H1 (cell line): ENCODE measurements around the gene SECISBP2L. TPM values are rescaled to one million over a fixed set of nuclear protein-coding genes. Genes with fewer than 3 reads are reported as not detected.

Experiments used
- CTCF ChIA-PET: fragments of 300-600 bp; sonication (Branson Sonifier 250); formaldehyde crosslinking; loops from one replicate; lab custom pipeline; 2021; ENCODE audit not compliant: partially characterized antibody; lab: Charles Lee
- POLR2A ChIA-PET: fragments of 300-600 bp; sonication (Branson Sonifier 250); formaldehyde crosslinking; loops from one replicate; lab custom pipeline; 2021; ENCODE audit warnings: inconsistent platforms; ENCODE audit not compliant: partially characterized antibody; lab: Charles Lee
- DNase-seq, 2 experiments: peaks; one replicate each; pipeline versions ENCODE4 v3.0.0 to v3.0.0-alpha.2; 2010 to 2022; ENCODE audit warnings: low spot score in 2 of 2, low read depth in 1 of 2, mixed read lengths in 1 of 2
- FAIRE-seq: peaks from 2 replicates; lab custom pipeline; 2011; peaks lifted over from hg19 to GRCh38; lab: Jason Lieb, UNC
- H2AFZ ChIP-seq: 2 replicates; pipeline ENCODE4 v1.8.1; 2012; ENCODE audit warnings: low read length, inconsistent platforms
- H2AK5ac ChIP-seq: 2 replicates; pipeline ENCODE4 v1.6.1; 2013; ENCODE audit warnings: low read depth, low read length
- H2BK120ac ChIP-seq: replicated peaks from 2 replicates; pipeline ENCODE3; 2013; ENCODE audit warnings: low read depth, low read length, inconsistent platforms
- H2BK12ac ChIP-seq: 2 replicates; pipeline ENCODE4 v1.6.1; 2013; ENCODE audit warnings: low read depth, low read length
- H2BK15ac ChIP-seq: 2 replicates; pipeline ENCODE4 v1.6.1; 2013; ENCODE audit warnings: low read length
- H2BK20ac ChIP-seq: 2 replicates; pipeline ENCODE4 v1.6.1; 2013; ENCODE audit warnings: low read length
- H2BK5ac ChIP-seq: 2 replicates; pipeline ENCODE4 v1.6.1; 2013; ENCODE audit warnings: low read depth, low read length
- H3K14ac ChIP-seq: 2 replicates; pipeline ENCODE4 v1.6.1; 2013; ENCODE audit warnings: inconsistent platforms; ENCODE audit not compliant: insufficient read length
- H3K18ac ChIP-seq: 2 replicates; pipeline ENCODE4 v1.6.1; 2013; ENCODE audit warnings: low read length; ENCODE audit errors: extremely low read depth
- H3K23ac ChIP-seq: 2 replicates; pipeline ENCODE4 v1.6.1; 2013; ENCODE audit warnings: inconsistent platforms; ENCODE audit not compliant: insufficient read length
- H3K23me2 ChIP-seq: 2 replicates; pipeline ENCODE4 v1.6.1; 2013; ENCODE audit warnings: low read depth, low read length
- H3K27ac ChIP-seq: 2 replicates; pipeline ENCODE4 v1.6.1; 2011; ENCODE audit warnings: low read depth, low read length, inconsistent platforms
- H3K27me3 ChIP-seq, 4 experiments: replicated peaks in 1 of 4; 1 replicate in 1 of 4; 2 replicates in 3 of 4; pipeline versions ENCODE4 v1.6.1 to v1.8.1; 2011 to 2013; ENCODE audit warnings: low read length in 3 of 4, mild to moderate bottlenecking in 3 of 4, inconsistent platforms in 2 of 4, mixed read lengths in 2 of 4, moderate library complexity in 1 of 4; ENCODE audit not compliant: control insufficient read depth in 3 of 4, insufficient read depth in 3 of 4; ENCODE audit errors: extremely low read depth in 1 of 4
- H3K36me3 ChIP-seq, 4 experiments: 2 replicates each; pipeline versions ENCODE4 v1.6.1 to v1.8.1; 2011 to 2013; ENCODE audit warnings: mild to moderate bottlenecking in 4 of 4, low read length in 3 of 4, moderate library complexity in 2 of 4, control low read depth in 1 of 4, inconsistent platforms in 1 of 4; ENCODE audit not compliant: insufficient read depth in 4 of 4, control insufficient read depth in 2 of 4
- H3K4ac ChIP-seq: replicated peaks from 2 replicates; pipeline ENCODE3; 2013; ENCODE audit warnings: low read length, low read depth, mixed read lengths, inconsistent platforms; ENCODE audit not compliant: insufficient read length
- H3K4me1 ChIP-seq, 4 experiments: replicated peaks in 1 of 4; 1 replicate in 1 of 4; 2 replicates in 3 of 4; pipeline versions ENCODE4 v1.6.1 to v1.8.1; 2011 to 2013; ENCODE audit warnings: low read length in 3 of 4, inconsistent platforms in 2 of 4, mixed read lengths in 1 of 4; ENCODE audit not compliant: insufficient read depth in 4 of 4, control insufficient read depth in 3 of 4
- H3K4me2 ChIP-seq, 2 experiments: 2 replicates each; pipeline versions ENCODE4 v1.6.1 to v1.8.1; 2011 to 2013; ENCODE audit warnings: low read depth in 2 of 2, low read length in 2 of 2, control low read depth in 1 of 2, inconsistent platforms in 1 of 2, mild to moderate bottlenecking in 1 of 2; ENCODE audit not compliant: insufficient read depth in 1 of 2
- H3K4me3 ChIP-seq, 4 experiments: fragments of 200-600, 300-600 bp in 1 of 4; sonication (generic), shearing (Covaris generic), sonication (Bioruptor Twin) in 1 of 4; 2 replicates each; pipeline versions ENCODE4 v1.5.1 to v1.8.1; 2011 to 2016; ENCODE audit warnings: low read length in 4 of 4, low read depth in 3 of 4, control low read depth in 2 of 4, inconsistent platforms in 2 of 4, mild to moderate bottlenecking in 2 of 4, mixed read lengths in 1 of 4, moderate library complexity in 1 of 4; ENCODE audit not compliant: insufficient read depth in 2 of 4; ENCODE audit errors: extremely low read depth in 1 of 4
- H3K56ac ChIP-seq: replicated peaks from 2 replicates; pipeline ENCODE3; 2013; ENCODE audit warnings: low read depth, mild to moderate bottlenecking, mixed read lengths, low read length, inconsistent platforms; ENCODE audit not compliant: insufficient read length
- H3K79me1 ChIP-seq: 2 replicates; pipeline ENCODE4 v1.6.1; 2013; ENCODE audit warnings: low read depth, low read length, control low read depth
- H3K79me2 ChIP-seq, 2 experiments: 2 replicates each; pipeline versions ENCODE4 v1.6.1 to v1.8.1; 2012 to 2013; ENCODE audit warnings: low read length in 2 of 2, mild to moderate bottlenecking in 2 of 2, inconsistent platforms in 1 of 2; ENCODE audit not compliant: insufficient read depth in 2 of 2, control insufficient read depth in 1 of 2
- H3K9ac ChIP-seq, 4 experiments: replicated peaks in 1 of 4; 1 replicate in 1 of 4; 2 replicates in 3 of 4; pipeline versions ENCODE4 v1.6.1 to v1.8.1; 2011 to 2013; ENCODE audit warnings: low read depth in 3 of 4, low read length in 3 of 4, control low read depth in 2 of 4, mild to moderate bottlenecking in 2 of 4, moderate library complexity in 2 of 4, inconsistent platforms in 1 of 4; ENCODE audit errors: extremely low read depth in 1 of 4
- H3K9me3 ChIP-seq, 2 experiments: 2 replicates each; pipeline versions ENCODE4 v1.6.1 to v1.8.1; 2012 to 2013; ENCODE audit warnings: mild to moderate bottlenecking in 2 of 2, moderate library complexity in 2 of 2, control low read depth in 1 of 2, inconsistent platforms in 1 of 2, low read depth in 1 of 2, low read length in 1 of 2, mixed read lengths in 1 of 2; ENCODE audit not compliant: insufficient read depth in 2 of 2
- H4K20me1 ChIP-seq, 2 experiments: replicated peaks in 1 of 2; 2 replicates each; pipeline versions ENCODE3 to v1.8.1; 2011 to 2013; ENCODE audit warnings: inconsistent platforms in 2 of 2, low read length in 2 of 2, mild to moderate bottlenecking in 1 of 2; ENCODE audit not compliant: insufficient read depth in 2 of 2, control insufficient read depth in 1 of 2
- H4K5ac ChIP-seq: 2 replicates; pipeline ENCODE4 v1.6.1; 2013; ENCODE audit warnings: low read length, low read depth, mixed read lengths, inconsistent platforms; ENCODE audit not compliant: insufficient read length
- H4K8ac ChIP-seq: 2 replicates; pipeline ENCODE4 v1.8.0; 2013; ENCODE audit warnings: mild to moderate bottlenecking, moderate library complexity, low read length, inconsistent platforms; ENCODE audit not compliant: insufficient read depth; ENCODE audit errors: extremely low read depth
- H4K91ac ChIP-seq: replicated peaks from 2 replicates; pipeline ENCODE3; 2013; ENCODE audit warnings: low read length, mixed read lengths, inconsistent platforms; ENCODE audit not compliant: insufficient read length
- CREB1 ChIP-seq: IDR thresholded peaks from 2 replicates; pipeline ENCODE4 v1.6.1; 2012; ENCODE audit warnings: inconsistent platforms
- EGR1 ChIP-seq: IDR thresholded peaks from 2 replicates; pipeline ENCODE4 v1.6.1; 2011; ENCODE audit warnings: low read depth, low read length, borderline replicate concordance
- EZH2 ChIP-seq: fragments of 200-600 bp; sonication (generic); IDR thresholded peaks from 2 replicates; pipeline ENCODE4 v1.7.1; 2012; ENCODE audit warnings: low read depth, mild to moderate bottlenecking, moderate library complexity, low read length, inconsistent platforms; ENCODE audit not compliant: severe bottlenecking
- HDAC2 ChIP-seq, 2 experiments: fragments of 300-600 bp in 1 of 2; sonication (generic) in 1 of 2; IDR thresholded peaks; 2 replicates each; pipeline ENCODE4 v1.6.1; 2011 to 2012; ENCODE audit warnings: low read depth in 2 of 2, low read length in 2 of 2, mild to moderate bottlenecking in 2 of 2, moderate library complexity in 2 of 2, borderline replicate concordance in 1 of 2, inconsistent platforms in 1 of 2
- JUND ChIP-seq: IDR thresholded peaks from 2 replicates; pipeline ENCODE4 v1.6.1; 2011; ENCODE audit warnings: mild to moderate bottlenecking, improper control_type of control experiment, low read length
- KDM4A ChIP-seq: IDR thresholded peaks from one replicate; pipeline ENCODE4 v1.7.1; 2012; ENCODE audit warnings: low read depth, mild to moderate bottlenecking, moderate library complexity, low read length, inconsistent platforms; ENCODE audit not compliant: severe bottlenecking
- NANOG ChIP-seq: IDR thresholded peaks from 2 replicates; pipeline ENCODE4 v1.6.1; 2011; ENCODE audit warnings: low read length, low read depth, mild to moderate bottlenecking, inconsistent platforms; ENCODE audit not compliant: insufficient read depth, poor library complexity, severe bottlenecking
- PHF8 ChIP-seq: fragments of 200-600 bp; sonication (generic); conservative IDR thresholded peaks from 2 replicates; pipeline ENCODE4 v1.7.1; 2012; ENCODE audit warnings: low read depth, mild to moderate bottlenecking, inconsistent platforms, low read length, moderate library complexity
- POLR2A ChIP-seq, 2 experiments: IDR thresholded peaks; 1 replicate in 1 of 2; 2 replicates in 1 of 2; pipeline ENCODE4 v1.6.1; 2011; ENCODE audit warnings: low read depth in 2 of 2, low read length in 2 of 2, mild to moderate bottlenecking in 2 of 2; ENCODE audit errors: control extremely low read depth in 1 of 2
- POLR2AphosphoS5 ChIP-seq: IDR thresholded peaks from 2 replicates; pipeline ENCODE4 v1.6.1; 2011; ENCODE audit warnings: low read depth, low read length
- SP4 ChIP-seq: IDR thresholded peaks from 2 replicates; pipeline ENCODE4 v1.6.1; 2012; ENCODE audit warnings: low read length, inconsistent platforms
- TCF12 ChIP-seq: IDR thresholded peaks from 2 replicates; pipeline ENCODE4 v1.6.1; 2011; ENCODE audit warnings: low read depth, mild to moderate bottlenecking, low read length
- USF2 ChIP-seq: IDR thresholded peaks from 2 replicates; pipeline ENCODE4 v1.6.1; 2011; ENCODE audit warnings: low read length, improper control_type of control experiment
- WGBS, 2 experiments: shearing (Covaris generic) in 1 of 2; methylation state at CpG; one replicate each; pipeline versions ENCODE4 v1.1.6 to v1.1.7; 2013 to 2015; ENCODE audit warnings: low lambda C conversion rate in 2 of 2, mixed read lengths in 2 of 2, inconsistent platforms in 1 of 2, low coverage in 1 of 2, missing lambda C conversion rate in 1 of 2; ENCODE audit not compliant: insufficient replicate concordance in 2 of 2, insufficient coverage in 1 of 2, insufficient read length in 1 of 2; ENCODE audit errors: extremely low coverage in 1 of 2, missing lambda C conversion rate in 1 of 2; 5-methylcytosine and 5-hydroxymethylcytosine counted together
- polyA plus RNA-seq, 7 experiments: library from polyadenylated mRNA; depleted of rRNA in 3 of 7; stranded (reverse) in 5 of 7; unstranded in 2 of 7; fragments of >200 nt in 5 of 7; fragments of 200-250 nt in 2 of 7; gene quantifications; 1 replicate in 5 of 7; 2 replicates in 1 of 7; 4 replicates in 1 of 7; pipeline versions ENCODE4 v1.2.1 to v1.2.3, GENCODE V29; 2011 to 2013; ENCODE audit warnings: missing spikeins in 2 of 7, mixed read lengths in 2 of 7
- total RNA-seq: library from RNA; stranded (reverse); fragmentation: NEBNext Ultra II Directional; extraction: Animal tissue kit (Norgen Biotek cat#: 25700); gene quantifications from 2 replicates; pipeline ENCODE4 v1.2.1, GENCODE V29; 2021

The SECISBP2L gene
- total and polyA plus RNA-seq, 2 of the 8 experiments (the other 6 are each of a cell fraction or from before 2014, with no cell fraction given): 7.6 to 22.8 TPM

DNA sequence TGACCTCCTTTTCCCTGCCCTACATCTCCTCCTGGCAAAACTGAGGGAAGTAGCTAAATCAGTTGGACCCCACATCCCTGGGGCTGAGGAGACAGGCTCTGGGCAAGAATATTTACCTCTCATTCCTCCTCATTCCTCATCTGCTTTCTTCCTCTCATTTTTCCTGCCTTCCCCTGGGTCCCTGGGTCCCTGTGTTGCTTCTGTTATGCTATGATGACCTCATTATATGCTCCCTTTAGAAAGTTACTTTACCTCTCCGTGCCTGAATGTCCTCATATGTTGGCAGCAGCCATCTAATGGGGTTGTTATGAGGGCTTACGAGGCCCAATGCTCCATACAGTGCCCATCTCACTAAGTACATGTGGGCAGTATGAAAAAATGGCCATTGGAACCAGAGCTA lies 81.3 kb downstream of the SECISBP2L start:
- Histone ChIP-seq H4K5ac (no peak overlapping the region), H3K9me3 (no peaks in the 10 kb centered on the region), H4K20me1 (no peaks in the 10 kb centered on the region), H3K79me2 (no peaks in the 10 kb centered on the region), H2BK12ac (no peak overlapping the region), H3K9ac (no peak overlapping the region), H2BK20ac (no peak overlapping the region), H3K4ac (no peak overlapping the region), H3K23me2 (peaks cover 5% of the 10 kb centered on the region), H2AK5ac (no peak overlapping the region)
- POLR2A ChIA-PET: interaction anchor here (1.9 to 2.9 kb wide), 2 partner anchors 11 to 87 kb away, joined by 5 to 11 read pairs; partner anchors contain the start of gene EID1
- 93% methylated on average over 2 of the region's 2 CpGs; no CpG with 5 or more reads in 1 of the 2 experiments for WGBS, 2 experiments
- no peak for TF ChIP-seq CREB1
- no peak for TF ChIP-seq KDM4A
- no peak for TF ChIP-seq POLR2AphosphoS5
- no peak for TF ChIP-seq USF2
- TF ChIP-seq EGR1: no peak
- no peak for TF ChIP-seq PHF8
- no peak for TF ChIP-seq JUND
- TF ChIP-seq NANOG: no peak
- no peak for TF ChIP-seq TCF12
- no peak for TF ChIP-seq SP4
- TF ChIP-seq POLR2A (IDR thresholded peaks at IDR 0.05; ENCODE audit: control extremely low read depth in 1 of 2, low read depth in 2 of 2, low read length in 2 of 2): no peak
- no peak for TF ChIP-seq HDAC2 (IDR thresholded peaks at IDR 0.05; ENCODE audit: borderline replicate concordance in 1 of 2, low read depth in 2 of 2, low read length in 2 of 2)
- no peak for TF ChIP-seq EZH2
- TF ChIP-seq, all 59 proteins: peak for 0
- Histone ChIP-seq H3K4me3 (no peak overlapping the region), H3K36me3 (no peaks in the 10 kb centered on the region), H3K4me2 (no peak overlapping the region; a peak in 1 of 4 replicates), H4K91ac (no peak overlapping the region), H2BK120ac (no peak overlapping the region), H2AFZ (no peak overlapping the region), H3K14ac (no peak overlapping the region), H3K56ac (no peak overlapping the region), H3K27ac (no peak overlapping the region), H3K27me3 (peaks cover 8 to 20% (median 17%) of the 10 kb centered on the region in 4 experiments), H2BK5ac (no peak overlapping the region), H4K8ac (no peak overlapping the region), H2BK15ac (no peak overlapping the region), H3K4me1 (peaks cover 0 to 12% (median 1%) of the 10 kb centered on the region in 4 experiments; a peak in 4 of 7 replicates), H3K79me1 (no peaks in the 10 kb centered on the region), H3K18ac (no peak overlapping the region), H3K23ac (no peak overlapping the region)
- CTCF ChIA-PET: interaction anchor here (0.9 to 6.2 kb wide), 7 partner anchors 11 to 608 kb away, joined by 3 to 59 read pairs (median 4); partner anchors contain the start of gene SECISBP2L
- no peak for FAIRE-seq
- DNase-seq: no peak
